GM18870 (cell line): ENCODE data around the gene PTPRM.

Source experiments
- ATAC-seq: cut with Tn5 transposase; IDR thresholded peaks from one replicate; pipeline ENCODE4 v1.9.1; 2021; ENCODE audit warnings: moderate library complexity; ENCODE audit not compliant: unreplicated experiment

The PTPRM gene

DNA sequence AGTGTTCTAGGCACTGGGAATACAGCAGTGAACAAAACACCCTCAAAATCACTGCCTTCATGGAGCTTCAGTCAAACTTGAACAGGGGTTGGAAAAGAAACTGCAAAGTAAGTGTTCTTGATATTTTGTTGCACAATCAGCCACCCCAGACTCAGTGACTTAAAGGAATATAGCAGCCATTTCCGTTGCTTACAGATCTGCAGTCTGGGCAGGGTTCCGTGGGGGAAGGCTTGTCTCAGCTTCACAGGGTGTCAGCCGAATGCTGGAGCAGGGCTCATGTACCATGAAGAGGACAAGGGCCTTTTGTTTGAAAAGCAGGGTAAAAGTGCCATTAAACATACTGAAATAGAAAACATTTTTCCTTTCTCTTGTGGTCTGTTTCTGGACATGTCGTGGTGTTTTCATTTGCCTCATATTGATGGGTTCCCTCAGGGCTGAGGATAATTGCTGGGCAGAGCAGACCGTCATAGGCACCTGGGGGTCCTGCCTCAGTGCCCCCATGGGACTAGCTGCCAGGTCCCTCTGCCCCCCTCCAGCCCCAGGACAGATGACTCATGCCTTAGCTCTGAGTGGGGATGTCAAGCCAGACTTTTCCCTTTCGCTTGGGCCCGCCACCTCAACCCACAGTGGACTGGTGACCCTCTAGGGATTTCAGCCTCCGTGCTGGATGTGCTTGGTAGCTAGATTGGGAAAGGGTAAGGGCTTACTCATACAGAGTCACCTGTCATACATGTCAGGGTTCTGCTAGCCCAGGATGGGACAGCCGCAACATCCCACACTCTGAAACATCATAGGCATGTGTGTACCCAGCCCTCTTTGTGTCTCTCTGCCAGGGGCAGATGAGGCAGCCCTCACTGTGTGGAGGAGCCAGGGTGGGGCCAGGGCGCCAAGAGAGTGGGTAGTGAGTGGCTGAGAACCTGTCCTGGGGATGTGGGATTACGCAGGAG, 96.5 kb downstream of the PTPRM start:
- ATAC-seq, result no peak

DNA sequence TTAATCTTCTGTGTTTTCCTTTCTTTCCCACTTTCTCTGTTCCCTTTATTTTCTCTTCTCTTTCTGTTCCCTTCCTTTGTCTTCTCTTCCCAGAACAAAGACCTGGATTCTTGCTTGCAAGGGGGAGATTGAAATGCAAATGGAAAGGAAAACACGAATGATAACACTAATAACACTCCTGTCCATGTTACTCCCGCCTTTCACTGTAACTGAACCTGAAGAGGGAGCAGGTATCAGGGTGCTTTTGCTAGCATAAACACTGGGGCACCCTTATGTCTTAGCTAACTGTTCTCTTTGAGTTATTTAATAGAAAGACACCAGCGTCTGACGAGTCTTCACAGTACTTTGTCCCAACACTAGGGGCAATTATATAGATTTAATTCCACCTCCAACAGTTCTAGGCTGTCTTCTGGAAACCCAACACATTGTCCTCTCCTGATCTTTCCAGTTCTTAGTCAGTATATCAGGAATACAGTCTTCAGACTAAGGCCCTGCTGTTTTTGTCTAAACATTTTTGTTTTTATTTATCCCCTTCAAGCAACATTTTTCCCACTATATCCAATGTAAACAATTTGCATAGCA, 99.2 kb downstream of the PTPRM start:
- no peak for ATAC-seq

DNA sequence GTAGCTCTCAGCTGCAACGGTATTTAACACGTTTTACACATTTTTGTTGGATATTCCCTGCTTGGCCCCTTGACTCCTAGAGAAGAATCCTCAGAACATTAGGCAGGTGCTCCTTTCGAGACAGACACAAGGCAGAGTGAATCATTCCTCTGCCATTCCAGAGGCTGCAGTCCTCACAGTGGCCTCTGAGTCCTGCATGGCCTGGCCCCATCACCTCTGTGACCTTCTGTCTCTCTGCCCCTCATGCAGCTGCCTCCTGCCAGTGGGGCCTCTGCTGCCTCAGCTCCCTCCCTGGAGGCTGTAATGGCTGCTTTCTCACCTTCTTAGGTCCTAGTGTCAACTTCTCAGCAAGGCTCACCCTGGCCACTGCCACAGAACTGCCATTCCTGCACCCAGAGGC, 101.3 kb downstream of the PTPRM start:
- ATAC-seq, result no peak

DNA sequence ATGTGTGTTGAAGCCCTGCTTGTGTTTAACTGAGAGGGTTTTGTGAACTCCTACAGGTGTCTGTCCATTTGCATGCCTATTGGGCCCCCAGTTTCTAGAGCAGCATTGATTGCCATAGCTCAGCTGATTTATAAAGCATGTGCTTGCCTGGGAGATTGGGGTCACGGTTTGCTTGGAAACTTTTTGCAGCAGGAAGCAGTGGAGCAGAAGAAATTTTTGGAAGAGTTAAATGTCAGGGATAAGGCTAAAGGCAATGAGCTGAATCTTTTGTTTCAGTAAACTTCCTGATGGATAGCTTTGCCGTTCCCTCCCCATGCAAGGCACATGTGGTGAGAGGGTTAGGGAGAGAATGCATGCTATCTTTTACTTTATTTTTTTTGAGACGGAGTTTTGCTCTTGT, 102.2 kb downstream of the PTPRM start:
- ATAC-seq, result no peak

DNA sequence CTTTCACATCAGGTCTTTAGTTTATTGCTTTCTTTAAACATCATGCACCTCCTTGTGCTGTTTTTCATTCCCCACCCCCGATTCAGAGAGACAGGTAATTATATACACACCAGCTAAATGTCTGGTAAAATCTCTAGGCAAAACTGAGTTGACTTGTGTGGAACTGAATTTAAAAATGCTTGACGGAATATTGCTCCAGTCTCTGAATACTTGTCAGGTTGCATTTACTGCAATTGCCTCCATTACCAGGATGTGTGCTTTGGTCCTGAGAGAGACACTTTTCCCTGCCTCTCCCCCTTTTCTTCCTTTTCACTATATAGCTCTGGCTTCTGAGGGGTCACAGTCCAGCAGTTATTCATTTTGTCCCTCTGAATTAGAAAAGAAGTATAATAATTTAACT, 104.0 kb downstream of the PTPRM start:
- no peak for ATAC-seq

DNA sequence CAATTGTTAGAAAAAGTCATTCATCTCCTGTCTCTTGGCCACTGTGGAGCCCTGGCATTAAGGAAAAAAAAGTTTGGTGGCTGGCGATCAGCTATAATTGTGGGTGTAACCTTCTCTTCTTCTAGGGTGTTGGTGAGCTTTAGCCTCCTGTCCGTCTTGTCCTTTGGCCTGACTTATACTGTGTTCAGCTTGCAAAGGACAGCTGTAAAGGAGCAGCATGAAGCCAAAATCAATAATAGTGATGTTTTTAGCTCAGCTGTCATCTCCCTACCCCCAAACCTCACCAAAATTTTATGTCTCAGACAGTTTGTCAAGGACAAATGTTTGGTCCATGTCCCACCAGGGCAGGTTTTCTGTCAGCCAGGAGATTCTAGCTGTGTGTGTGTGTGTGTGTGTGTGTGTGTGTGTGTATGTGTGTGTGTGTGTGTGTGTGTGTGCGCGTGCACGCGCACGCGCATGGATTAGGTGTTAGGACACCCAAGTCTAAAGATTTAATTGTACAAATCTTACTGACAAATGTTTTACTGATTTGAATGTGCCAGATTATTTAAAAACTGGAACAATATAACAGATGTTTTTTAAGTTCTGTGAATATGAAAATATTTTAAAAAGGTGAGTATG, 109.2 kb downstream of the PTPRM start:
- ATAC-seq, result no peak

DNA sequence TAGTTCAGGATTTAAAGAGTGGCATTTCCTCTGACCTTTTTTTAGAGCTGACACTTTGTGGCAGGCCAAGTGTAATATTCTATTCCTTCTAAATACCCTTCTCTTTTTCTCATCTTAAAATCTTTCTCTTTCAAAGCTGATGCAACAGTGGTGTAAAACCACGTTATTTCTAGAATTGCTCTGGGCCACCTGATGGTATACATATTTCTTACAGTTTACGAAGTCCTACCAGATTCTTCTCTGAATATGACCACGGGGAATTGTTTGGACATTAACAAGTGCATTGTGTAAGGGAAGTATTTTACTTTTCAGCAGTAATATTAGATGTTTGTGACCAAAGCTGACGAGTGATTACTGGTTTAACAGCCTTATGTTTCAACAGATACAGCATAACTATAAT, 109.9 kb downstream of the PTPRM start:
- no peak for ATAC-seq

DNA sequence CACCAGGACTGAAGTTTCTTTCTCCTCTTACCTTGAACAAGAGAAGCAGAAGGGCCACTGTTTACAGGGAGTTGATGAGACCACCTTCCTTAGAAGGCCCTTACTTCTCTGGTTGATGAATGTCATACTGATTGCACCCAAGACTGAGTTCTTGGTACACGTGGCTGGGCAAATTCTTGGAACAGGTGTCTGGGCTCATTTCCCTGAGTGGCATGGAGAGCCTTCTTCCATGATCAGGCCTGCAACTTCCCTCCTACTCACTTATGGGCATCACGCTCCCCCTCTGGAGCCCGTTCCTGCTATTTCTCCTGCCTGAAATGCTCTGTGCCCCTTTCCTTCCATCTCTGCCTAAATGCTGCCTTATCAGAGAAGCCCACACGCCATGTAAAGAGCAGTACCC, 110.3 kb downstream of the PTPRM start:
- ATAC-seq, result no peak

DNA sequence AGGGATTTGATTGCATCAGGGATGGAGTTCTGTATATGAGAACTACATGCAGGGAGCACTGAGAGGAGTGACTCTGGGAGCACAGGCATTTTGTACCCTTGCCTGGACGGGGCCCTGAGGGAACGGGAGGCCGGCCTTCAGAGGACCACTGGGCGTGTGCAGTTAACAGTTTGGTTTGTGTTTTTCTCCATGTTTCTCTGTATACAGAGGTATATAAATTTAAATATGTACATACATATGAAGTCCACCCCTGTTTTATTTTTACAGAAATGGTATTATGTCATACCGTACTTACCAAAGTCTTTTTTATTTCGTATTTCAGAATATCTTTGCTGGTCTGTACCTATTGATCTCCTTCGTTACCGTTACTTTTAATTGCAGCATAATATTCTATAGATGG, 111.3 kb downstream of the PTPRM start:
- ATAC-seq, result no peak

DNA sequence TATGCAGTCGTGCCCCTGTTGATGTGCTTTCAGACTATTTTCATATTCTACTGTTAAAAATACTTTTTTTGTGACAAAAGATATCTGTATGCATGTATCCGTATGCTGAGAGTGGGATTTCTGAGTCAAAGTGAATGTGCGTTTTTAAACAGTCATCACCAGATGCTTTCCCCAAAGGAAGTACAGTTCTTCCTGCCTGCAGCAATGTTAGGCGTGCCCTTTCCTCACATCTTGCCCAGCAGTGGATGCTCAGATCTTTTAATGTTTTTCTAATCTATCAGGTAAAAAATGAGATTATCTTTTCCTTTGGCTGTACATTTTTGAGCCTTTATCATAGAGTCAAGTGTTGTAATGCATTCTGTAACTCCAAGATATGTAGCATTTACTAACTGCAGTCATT, 111.7 kb downstream of the PTPRM start:
- no peak for ATAC-seq

DNA sequence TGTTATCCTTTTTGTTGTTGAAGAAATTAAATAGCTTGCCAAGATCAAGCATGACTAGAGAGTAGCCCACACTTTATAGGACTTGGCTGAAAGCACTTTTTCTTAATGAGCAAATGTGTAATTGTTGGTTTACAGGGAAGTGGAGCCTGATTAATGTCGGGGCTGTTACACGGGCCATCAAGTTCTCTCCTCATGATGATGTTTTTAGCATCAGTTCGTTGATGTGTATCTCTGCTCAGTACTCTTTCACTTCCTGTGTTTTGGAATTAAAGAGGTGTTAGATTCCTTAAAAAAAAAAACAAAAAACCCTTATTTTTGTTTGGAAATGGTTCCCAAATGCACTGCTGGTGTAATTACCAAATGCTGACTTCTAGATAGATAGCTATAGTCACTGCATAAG, 114.2 kb downstream of the PTPRM start:
- no peak for ATAC-seq

DNA sequence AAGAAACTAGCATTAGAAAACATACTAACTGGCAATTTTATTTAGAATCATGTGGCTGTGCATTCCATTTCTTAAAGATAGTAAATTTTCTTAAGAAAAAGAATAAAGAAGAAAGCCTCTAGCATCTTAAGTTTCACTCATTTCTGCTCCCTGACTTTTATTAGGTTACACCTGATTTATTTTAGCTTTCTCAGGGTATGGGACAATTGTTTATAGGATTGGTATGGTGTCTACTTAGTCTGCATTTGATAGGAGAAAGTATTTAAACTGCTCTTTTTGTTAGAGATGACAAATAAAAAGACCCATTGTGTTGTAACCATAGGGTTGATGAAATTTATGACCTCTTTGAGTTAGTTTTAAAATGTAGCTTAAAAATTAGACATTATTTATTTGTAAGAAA, 115.2 kb downstream of the PTPRM start:
- no peak for ATAC-seq

DNA sequence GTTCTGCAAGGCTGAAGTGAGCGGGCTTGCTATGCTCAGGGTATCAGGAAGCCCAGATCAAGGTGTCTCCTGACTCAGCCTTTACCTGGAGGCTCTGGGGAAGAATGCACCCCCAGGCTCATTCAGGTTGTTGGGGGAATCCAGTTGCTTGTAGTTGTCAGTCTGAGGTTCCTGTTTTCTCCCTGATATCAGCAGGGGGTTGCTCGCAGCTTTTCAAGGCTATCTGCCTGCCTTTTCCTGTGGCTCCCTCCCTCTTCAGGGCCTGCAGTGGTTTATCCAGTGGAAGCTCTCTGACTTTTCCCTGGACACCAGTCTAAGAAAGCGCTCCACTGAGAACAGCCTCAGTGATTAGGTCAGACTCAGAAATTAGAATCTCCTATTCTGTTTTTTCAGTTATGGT, 116.6 kb downstream of the PTPRM start:
- no peak for ATAC-seq

DNA sequence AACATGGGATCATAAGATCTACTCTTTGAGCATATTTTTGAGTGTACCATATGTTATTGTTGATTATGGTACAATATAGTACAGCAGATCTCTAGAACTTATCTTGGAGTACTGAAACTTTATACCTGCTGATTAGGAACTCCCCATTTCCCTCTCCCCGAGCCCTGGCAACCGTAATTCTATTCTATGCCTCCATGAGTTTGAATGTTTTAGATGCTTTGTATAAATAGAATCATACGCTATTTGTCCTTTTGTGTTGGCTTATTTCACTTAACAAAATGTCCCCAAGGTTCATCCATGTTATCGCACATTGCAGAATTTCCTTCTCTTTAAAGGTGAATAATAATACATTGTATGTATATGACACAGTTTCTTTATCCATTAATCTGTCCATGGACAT, 117.2 kb downstream of the PTPRM start:
- no peak for ATAC-seq

DNA sequence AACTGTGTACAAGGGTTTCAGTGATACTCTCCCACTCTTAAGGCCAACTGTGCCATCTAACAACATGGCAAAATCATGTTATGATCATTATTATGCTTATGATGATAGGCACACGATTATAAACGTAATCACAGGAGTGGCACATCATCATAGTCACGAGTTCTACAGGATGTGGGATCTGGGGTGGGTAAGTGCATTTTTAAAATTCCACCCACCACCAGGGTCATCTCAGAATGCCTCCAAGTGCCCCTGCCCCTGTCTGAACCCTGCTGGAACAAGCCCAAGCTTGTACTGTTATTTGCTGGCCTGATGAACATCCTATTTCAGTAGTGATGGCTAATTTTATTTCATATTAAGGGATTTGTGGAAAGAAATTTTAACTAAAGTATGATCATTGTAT, 117.8 kb downstream of the PTPRM start:
- no peak for ATAC-seq

DNA sequence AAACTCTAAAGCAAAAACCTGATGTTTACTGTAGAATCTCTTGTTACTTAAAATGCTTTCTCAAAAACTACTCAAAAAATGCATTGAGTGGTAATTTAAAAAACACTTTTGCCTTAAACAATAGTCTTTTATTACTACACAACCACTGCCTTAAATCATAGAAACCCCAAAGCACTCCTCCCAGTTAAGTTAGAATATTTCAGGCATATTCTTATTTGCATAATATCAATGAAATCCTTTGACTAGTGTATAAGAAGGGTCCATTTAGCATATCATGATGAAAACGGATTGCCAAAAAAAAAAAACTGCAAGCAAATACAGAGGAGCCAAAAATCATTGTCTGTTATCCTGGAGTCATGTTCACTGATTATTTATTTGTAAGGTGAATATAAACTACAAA, 119.2 kb downstream of the PTPRM start:
- ATAC-seq, result no peak

DNA sequence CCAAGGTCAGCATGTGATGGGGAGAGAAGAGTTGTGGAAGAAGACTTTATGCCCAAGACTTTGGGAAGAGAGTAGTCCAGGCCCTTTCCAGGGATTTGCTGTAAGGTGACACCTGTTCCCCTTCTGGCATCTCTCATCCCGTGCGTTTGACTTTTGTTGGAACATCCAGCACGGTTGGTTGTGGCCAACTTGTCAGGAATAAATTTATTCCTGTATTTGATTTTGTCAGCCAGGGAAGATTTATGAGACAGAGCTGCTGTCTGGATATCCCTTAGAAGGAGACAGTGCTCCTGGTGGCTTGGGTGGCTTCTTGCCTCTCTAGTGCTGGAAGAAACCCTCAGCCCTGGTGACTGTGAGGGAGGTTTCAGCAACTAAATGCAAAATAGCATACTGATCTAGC, 121.5 kb downstream of the PTPRM start:
- no peak for ATAC-seq

DNA sequence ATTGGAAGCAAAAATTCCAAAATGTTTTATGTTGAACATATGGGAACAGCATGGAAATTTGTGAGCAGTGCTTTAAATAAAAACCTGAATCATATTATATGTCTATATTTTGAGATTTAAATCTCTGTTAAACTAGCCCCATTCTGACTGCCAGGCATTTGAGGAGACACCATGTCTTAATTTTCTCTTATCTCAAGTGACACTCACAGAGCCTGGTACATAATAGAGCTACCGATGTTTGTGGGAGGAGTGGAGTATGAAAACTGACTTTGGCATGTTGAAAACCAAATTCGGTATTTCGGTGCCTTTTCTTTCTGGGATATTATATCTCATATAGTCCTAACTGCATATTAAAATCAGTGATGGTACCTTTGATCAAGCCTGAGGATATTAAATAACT, 124.1 kb downstream of the PTPRM start:
- ATAC-seq, result no peak

DNA sequence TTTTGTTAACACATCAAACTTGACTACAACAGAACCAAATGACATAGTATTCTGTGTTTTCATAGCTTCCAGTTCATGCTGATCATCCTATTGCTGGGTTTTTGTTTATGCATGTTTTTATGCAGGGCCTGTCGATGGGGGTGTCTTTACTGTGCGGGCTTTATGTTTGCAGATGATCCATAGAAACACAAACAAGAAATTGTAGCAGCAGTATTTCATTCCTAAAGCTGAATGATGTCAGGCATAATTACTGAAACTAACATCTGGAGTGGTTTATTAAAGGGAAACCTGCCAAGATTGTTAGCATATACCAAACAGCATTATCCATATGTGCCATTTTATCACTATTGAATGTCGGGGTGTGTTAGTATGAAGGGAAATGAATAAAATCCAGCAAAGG, 129.7 kb downstream of the PTPRM start:
- ATAC-seq, result no peak

DNA sequence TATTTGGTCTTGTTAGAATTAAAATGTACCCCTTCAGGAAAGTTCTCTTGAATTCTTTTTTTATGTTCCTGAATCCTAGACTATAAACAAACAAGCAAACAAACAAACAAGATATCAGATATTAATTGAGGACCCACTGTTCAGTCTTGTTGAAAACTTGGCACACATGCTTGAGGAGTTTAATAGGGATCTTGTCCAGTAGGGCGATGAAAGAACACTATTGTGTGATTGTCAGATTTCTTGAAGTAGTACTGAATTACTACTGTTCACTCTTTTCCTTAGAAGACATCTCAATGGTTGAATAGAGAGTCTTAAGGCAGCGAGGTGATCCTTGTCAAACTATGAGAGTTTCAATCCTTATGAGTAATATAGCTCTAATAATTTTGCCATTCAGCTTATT, 130.2 kb downstream of the PTPRM start:
- no peak for ATAC-seq

DNA sequence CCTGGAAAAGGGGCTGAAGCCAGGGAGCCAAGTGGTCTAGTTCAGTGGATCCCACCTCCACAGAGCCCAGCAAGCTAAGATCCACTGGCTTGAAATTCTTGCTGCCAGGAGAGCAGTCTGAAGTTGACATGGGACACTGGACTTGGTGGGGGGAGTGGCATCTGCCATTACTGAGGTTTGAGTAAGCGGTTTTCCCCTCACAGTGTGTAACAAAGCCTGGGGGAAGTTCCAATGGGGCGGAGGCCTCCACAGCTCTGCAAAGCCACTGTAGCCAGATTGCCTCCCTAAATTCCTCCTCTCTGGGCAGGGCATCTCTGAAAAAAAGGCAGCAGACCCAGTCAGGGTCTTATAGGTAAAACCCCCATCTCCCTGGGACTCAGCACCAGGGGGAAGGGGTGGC, 144.4 kb downstream of the PTPRM start:
- ATAC-seq, result no peak

DNA sequence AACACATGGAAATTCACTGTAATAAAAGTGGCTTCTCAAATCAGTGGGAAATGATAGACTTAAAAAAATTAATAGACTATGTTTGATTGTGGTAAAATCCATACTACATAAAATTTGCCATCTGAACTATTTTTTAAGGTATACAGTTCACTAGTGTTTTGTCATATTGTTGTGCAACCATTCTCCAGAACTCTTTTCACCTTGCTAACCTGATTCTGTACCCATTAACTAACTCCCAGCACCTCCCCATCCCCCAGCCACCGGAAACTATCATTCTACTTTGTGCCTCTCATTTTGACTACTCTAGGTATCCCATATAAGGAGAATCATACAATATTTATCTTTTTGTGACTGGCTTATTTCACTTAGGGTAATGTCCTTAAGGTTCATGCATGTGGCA, 153.3 kb downstream of the PTPRM start:
- ATAC-seq, result no peak
